Left ventricle myocardium inferior (tissue), 1 donor: ENCODE measurements around the gene CHCHD5. TPM values are rescaled to one million over a fixed set of nuclear protein-coding genes. Genes with fewer than 3 reads are reported as not detected.
"Not testable (repeated sequence)": the region's sequence is repeated elsewhere in the genome, so short reads cannot be mapped to it uniquely, and the experiment has no call there.

ENCODE experiments used
- DNase-seq: peaks from one replicate; pipeline ENCODE4 v3.0.0-alpha.2; 2020
- H3K27ac ChIP-seq: fragments of 200-600 bp; replicated peaks from 2 replicates; pipeline ENCODE4 v1.8.0; 2021
- H3K27me3 ChIP-seq: fragments of 200-600 bp; 2 replicates; pipeline ENCODE4 v1.8.0; 2021; ENCODE audit warnings: low read depth
- H3K36me3 ChIP-seq: fragments of 200-600 bp; 2 replicates; pipeline ENCODE4 v1.8.0; 2021
- H3K4me1 ChIP-seq: fragments of 200-600 bp; 2 replicates; pipeline ENCODE4 v1.8.0; 2021
- H3K4me3 ChIP-seq: fragments of 200-600 bp; 2 replicates; pipeline ENCODE4 v1.8.0; 2021; ENCODE audit warnings: mild to moderate bottlenecking, moderate library complexity
- H3K9me3 ChIP-seq: fragments of 200-600 bp; replicated peaks from 2 replicates; pipeline ENCODE4 v1.8.0; 2021
- CTCF ChIP-seq: fragments of 200-600 bp; IDR thresholded peaks from 2 replicates; pipeline ENCODE4 v1.8.0; 2021; ENCODE audit warnings: antibody characterized with exemption, mild to moderate bottlenecking, borderline replicate concordance
- intact Hi-C: fragments of 100-400 bp; cut with micrococcal nuclease; formaldehyde crosslinking; loops from one replicate; pipeline ENCODE4 v1.11.0; 2022
- total RNA-seq: library from RNA; stranded (reverse); fragmentation: NEBNext Ultra II Directional; extraction: Animal tissue kit (Norgen Biotek cat#: 25700); gene quantifications from one replicate; pipeline ENCODE4 v1.2.1, GENCODE V29; 2021
- donor health status: DM: no; HTN: yes; CAD: no; lungs with severe emphysema.

Gene CHCHD5
- total RNA-seq, 1 donor from 2014 or later: 19.2 TPM

DNA sequence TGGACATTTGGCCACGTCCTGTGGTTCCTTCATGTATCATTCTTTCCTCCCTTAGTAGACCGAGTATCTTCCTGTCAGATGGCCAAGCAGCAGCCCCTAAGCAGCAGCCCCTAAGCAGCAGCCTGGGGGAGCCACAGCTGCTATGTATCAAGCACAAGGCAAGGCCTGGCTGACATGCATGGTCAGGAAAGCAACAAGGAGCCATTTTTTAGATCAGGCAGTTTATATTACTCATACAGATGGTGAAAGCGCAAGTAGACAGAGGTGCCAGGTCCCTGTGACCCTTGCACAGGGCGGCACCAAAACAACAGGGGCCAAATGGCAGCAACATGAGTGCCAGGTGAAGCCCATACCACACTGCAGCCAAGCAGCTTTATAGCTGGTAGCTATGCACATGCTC, 22.1 kb downstream of the CHCHD5 start:
- intact Hi-C loops: no loop called here
- Histone ChIP-seq H3K9me3 (no peaks in the 10 kb centered on the region), H3K27me3 (no peaks in the 10 kb centered on the region), H3K36me3 (no peaks in the 10 kb centered on the region), H3K4me1 (no peaks in the 10 kb centered on the region), H3K4me3 (no peak overlapping the region), H3K27ac (no peak overlapping the region)
- DNase-seq: no peak
- TF ChIP-seq CTCF: no peak

DNA sequence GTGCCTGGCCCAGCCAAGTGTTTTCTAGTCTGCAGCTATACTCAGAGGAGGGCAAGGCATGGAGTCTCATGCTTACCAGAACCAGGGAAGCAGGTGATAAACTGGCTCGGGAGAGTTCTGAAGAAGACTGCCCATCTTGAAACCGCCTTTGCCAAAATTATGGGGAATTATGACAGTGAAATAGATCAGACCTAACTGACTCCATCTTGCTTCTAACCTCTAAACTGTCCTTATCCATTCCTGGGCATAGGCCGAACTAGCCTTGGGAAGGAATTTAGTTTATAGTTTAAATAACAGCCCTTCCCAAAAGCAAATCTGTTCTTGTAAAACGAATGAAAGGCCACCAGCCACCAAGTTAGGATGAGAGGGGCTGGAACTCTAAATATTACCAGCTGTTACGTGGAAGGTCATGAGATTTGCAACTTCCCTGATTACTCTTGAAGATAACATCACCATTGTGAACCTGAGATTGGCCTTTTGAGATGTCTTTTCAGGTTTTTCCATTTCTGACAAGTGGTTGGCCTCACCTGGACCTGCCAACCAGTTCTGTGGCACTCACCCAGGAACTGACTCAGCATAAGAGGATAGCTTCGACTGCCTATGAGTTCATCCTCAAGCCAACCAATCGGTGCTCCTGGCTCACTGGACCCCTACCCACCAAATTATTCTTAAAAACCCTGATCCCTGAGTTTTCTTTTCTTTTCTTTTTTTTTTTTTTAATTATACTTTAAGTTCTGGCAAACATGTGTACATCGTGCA, 23.4 kb downstream of the CHCHD5 start:
- no peaks in the 10 kb centered on the region for H3K9me3 ChIP-seq
- H3K36me3 ChIP-seq: no peaks in the 10 kb centered on the region
- H3K27ac ChIP-seq: no peak overlapping the region
- TF ChIP-seq CTCF: no peak
- intact Hi-C loops: no loop called here
- no peak for DNase-seq
- no peaks in the 10 kb centered on the region for H3K27me3 ChIP-seq
- H3K4me1 ChIP-seq: no peaks in the 10 kb centered on the region
- H3K4me3 ChIP-seq: no peak overlapping the region

GRCh38 chr2:112609320-112609719, 24.9 kb downstream of the CHCHD5 start:
- H3K27ac ChIP-seq, H3K9me3 ChIP-seq, H3K4me1 ChIP-seq, H3K36me3 ChIP-seq, DNase-seq, H3K27me3 ChIP-seq, intact Hi-C loops, H3K4me3 ChIP-seq: not testable (repeated sequence)

GRCh38 chr2:112612283-112612682, 27.9 kb downstream of the CHCHD5 start:
- intact Hi-C loops, H3K4me1 ChIP-seq, H3K27ac ChIP-seq, H3K4me3 ChIP-seq, H3K9me3 ChIP-seq, H3K36me3 ChIP-seq, DNase-seq, H3K27me3 ChIP-seq: not testable (repeated sequence)

DNA sequence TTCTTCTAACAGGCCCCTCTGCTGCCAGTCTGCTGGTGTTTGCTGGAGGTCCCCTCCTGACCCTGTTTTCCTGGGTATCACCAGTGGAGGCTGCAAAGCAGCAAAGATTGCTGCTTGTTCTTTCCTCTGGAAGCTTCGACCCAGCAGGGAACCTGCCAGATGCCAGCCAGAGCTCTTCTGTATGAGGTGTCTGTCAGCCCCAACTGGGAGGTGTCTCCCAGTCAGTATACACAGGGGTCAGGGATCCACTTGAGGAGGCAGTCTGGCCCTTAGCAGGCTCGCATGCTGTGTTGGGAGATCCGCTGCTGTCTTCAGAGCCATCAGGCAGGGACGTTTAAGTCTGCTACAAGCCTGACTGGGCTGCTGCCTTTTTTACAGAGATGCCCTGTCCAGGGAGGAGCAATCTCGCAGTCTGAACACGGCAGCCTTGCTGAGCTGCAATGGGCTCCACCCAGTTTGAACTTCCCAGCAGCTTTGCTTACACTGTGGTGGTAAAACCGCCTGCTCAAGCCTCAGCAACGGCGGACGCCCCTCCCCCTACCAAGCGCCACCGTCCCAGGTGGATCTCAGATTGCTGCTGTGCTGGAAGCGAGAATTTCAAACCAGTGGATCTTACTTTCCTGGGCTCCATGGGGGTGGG, 29.9 kb downstream of the CHCHD5 start:
- Histone ChIP-seq H3K27me3 (no peaks in the 10 kb centered on the region), H3K36me3 (no peaks in the 10 kb centered on the region), H3K27ac (no peak overlapping the region), H3K9me3 (no peaks in the 10 kb centered on the region), H3K4me3 (no peak overlapping the region), H3K4me1 (no peaks in the 10 kb centered on the region)
- no peak for DNase-seq
- TF ChIP-seq CTCF: no peak
- intact Hi-C loops: no loop called here

DNA sequence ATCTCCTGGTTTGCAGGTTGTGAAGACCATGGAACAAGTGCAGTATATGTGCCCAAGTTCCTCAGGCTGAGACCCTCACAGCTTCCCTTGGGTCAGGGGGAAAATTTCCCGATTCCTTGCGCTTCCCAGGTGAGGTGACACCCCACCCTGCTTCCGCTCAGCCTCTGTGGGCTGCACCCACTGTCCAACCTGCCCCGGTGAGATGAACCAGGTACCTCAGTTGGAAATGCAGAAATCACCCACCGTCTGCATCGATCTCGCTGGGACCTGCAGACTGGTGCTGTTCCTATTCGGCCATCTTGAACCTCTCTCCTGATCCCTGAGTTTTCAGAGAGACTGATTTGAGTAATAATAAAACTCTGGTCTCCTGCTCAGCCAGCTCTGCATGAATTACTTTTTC, 30.6 kb downstream of the CHCHD5 start:
- Histone ChIP-seq H3K27ac (no peak overlapping the region), H3K4me3 (no peak overlapping the region), H3K9me3 (no peaks in the 10 kb centered on the region), H3K4me1 (no peaks in the 10 kb centered on the region), H3K36me3 (no peaks in the 10 kb centered on the region), H3K27me3 (no peaks in the 10 kb centered on the region)
- no peak for TF ChIP-seq CTCF
- intact Hi-C loops: no loop called here
- no peak for DNase-seq

DNA sequence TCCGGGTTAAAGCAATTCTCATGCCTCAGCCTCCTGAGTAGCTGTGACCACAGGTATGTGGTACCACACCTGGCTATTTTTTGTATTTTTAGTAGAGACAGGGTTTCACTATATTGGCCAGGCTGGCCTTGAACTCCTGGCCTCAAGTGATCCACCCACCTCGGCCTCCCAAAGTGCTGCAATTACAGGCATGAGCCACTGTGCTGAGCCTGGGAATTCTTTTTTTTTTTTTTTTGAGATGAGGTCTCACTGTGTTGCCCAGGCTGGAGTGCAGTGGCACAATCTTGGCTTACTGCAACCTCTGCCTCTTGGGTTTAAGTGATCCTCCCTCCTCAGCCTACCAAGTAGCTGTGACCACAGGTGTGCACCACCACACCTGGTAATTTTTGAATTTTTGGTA, 31.4 kb downstream of the CHCHD5 start:
- H3K27me3 ChIP-seq, H3K4me1 ChIP-seq, DNase-seq, H3K36me3 ChIP-seq, H3K4me3 ChIP-seq, intact Hi-C loops, H3K27ac ChIP-seq, H3K9me3 ChIP-seq: not testable (repeated sequence)
